ENCODE data around the gene NANOGP8.

DNA sequence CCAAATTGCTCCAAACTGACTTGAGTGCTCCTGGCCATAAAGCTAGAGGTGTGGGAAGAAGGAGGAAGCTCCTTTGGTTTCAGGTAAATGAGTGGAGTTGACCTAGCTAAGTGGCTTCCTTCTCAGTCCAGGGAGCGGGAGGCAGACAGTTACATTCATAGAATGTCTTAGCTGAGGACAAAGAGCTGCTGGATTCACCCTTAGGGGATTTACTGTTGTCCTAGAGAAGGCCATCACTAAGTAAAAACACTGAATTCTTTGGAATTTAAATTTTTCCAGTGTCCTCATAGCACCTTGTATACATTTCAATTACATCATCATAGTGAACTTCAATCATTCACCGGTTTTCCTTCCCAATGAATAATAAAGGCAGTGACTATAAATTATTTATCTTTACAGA, 27.3 kb upstream of the NANOGP8 start:
- no peak for TF ChIP-seq ZNF274 (IDR thresholded peaks at IDR 0.05; ENCODE audit: low read depth, low read length)
- no peak for TF ChIP-seq YY1 (IDR thresholded peaks at IDR 0.05; ENCODE audit: insufficient read depth, insufficient read length)
- TF ChIP-seq SUZ12 (IDR thresholded peaks at IDR 0.05; ENCODE audit: extremely low read depth, insufficient read depth, insufficient read length) = no peak

All from NT2/D1 (cell line).